Stimulated activated CD4-positive, alpha-beta T cell treated with anti-CD3 and anti-CD28 coated beads, Interleukin-1b, Interleukin-23, amount 100 ng/mL, for 24 hours (primary cell): Measurements from ENCODE around the gene FLNB.
A peak's percentile ranks its signal among the peaks of the same experiment; 100 is the strongest.

Source experiments
- DNase-seq, 4 experiments: peaks; one replicate each; pipeline ENCODE4 v3.0.0-alpha.2; 2020; ENCODE audit warnings: low read depth in 4 of 4, low spot score in 1 of 4

Gene FLNB

GRCh38 chr3:58177747-58178527, 169.7 kb downstream of the FLNB start:
- DNase-seq = peak; percentile 86 to 92 (median 86)

GRCh38 chr3:58178528-58179234, 170.5 kb downstream of the FLNB start:
- DNase-seq = no peak

DNA sequence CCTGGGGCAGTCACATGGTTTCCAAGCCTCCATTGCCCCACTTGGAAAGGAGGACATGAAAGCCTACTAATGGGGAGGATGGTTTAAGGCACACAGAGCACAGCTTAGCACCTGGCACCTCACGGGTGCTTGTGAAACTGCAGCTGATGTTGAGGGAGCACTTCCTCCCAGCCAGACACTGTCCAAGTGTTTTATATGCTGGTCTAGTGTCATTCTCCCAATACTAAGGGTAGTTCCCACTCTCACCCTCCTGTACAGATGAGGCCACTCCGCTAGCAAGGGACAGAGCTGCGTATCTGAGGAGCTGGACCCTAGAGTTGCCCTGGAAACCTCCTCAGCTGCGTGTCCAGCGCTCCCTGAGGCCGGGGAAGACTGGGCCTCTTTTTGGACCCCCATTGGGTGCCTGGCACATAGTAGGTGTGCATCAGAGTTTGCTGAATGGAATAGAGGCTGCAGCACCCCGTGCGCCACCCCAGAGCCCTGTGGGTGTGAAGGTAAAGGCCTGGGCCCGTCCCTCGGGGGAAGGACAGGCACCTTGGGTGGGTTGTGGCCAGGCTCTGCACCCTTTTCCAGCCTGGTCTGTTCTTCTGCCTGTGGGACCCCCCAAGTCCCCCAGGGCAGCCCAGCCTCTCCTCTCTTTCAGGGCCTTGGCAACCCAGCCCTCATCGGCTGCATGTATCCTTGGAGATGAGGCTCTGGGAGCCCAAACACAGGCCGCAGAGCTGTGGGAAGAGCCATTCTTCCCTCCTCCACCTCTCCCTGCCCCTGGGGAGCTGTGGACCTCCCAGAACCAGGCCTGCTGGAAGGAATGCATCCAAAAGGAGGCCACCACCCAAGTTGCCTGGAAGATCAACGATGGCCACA, 171.2 kb downstream of the FLNB start:
- no peak for DNase-seq

GRCh38 chr3:58180099-58180880, 172.1 kb downstream of the FLNB start:
- no peak for DNase-seq

- no peak for DNase-seq
These were observed 172.8 kb downstream of the FLNB start for GRCh38 chr3:58180940-58181587.

DNA sequence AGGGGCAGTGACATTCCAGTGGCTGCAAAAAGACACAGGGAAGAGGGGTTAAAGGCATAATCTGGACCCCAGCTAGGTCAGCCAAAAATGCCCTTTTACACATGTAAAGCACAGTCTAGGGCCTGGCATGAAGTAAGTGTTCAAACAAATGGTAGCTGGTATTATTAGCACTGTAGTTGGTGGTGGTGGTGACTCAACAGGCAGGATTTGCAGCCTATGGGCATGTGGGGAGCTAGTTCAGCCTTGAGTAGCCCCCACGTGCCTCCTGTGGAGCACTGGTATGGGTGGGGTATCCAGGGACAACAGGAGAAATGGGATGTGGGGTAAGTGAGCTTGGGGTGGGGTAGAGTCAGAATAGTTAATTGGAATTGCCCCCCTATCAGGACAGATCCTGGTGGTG, 175.0 kb downstream of the FLNB start:
- no peak for DNase-seq

GRCh38 chr3:58183891-58184290, 175.7 kb downstream of the FLNB start:
- no peak for DNase-seq

DNA sequence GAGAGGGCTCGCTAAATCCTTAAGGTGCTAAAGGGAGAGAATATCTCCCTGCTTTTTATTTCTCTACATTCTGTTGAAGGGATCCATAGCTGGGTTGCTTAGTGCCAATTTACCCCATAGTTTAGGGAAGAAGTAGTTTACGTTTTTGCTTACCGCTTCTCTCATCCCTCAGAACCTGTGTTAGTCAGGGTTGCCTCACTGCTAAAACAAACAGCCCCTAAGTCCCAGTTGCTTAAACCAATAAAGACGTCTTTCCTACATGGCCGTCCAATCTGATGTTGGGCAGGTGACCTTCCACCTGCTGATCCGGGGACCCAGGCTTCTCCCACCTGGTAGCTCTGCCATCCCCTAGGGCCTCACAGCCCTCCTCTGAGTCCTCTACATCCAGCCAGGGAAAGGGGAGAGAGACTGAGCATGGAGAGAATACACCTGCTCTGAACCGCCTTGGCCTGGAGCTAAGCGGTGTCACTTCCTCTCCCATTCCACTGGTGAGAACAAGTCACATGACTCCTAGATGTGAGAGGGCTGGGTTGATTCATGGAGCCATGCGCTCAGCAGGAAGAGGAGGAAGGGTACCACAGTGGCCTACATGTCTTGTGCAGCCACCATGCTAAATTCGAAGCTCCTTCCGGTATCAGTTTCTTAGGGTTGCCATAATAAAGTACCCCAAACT, 176.2 kb downstream of the FLNB start:
- DNase-seq = no peak

GRCh38 chr3:58184982-58185360, 176.7 kb downstream of the FLNB start:
- DNase-seq = no peak

- no peak for DNase-seq
These were observed 179.9 kb downstream of the FLNB start for GRCh38 chr3:58188173-58188564.

- no peak for DNase-seq
These were observed 180.8 kb downstream of the FLNB start for GRCh38 chr3:58188921-58189451.

DNA sequence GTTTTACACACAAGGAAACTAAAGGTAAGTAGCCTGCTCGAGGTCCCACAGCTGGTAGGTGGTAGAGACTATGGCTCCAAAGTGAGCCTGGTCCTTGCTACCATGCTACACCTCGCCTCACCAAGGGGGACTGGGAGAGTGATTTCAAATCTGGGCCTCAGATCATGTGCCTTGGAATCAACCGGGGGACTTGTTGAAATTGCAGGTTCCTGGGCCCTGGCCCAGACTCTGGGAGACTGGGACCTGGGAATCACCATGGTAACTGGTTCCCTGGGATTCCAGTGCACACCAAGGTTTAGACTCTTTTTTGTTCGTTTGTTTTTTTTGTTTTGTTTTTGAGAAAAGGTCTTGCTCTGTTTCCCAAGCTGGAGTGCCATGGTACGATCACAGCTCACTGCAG, 181.5 kb downstream of the FLNB start:
- DNase-seq = no peak

GRCh38 chr3:58190291-58190690, 182.1 kb downstream of the FLNB start:
- DNase-seq = no peak

- DNase-seq = no peak
These were observed 182.7 kb downstream of the FLNB start for GRCh38 chr3:58190882-58191281.

GRCh38 chr3:58191361-58191991, 183.3 kb downstream of the FLNB start:
- no peak for DNase-seq

DNA sequence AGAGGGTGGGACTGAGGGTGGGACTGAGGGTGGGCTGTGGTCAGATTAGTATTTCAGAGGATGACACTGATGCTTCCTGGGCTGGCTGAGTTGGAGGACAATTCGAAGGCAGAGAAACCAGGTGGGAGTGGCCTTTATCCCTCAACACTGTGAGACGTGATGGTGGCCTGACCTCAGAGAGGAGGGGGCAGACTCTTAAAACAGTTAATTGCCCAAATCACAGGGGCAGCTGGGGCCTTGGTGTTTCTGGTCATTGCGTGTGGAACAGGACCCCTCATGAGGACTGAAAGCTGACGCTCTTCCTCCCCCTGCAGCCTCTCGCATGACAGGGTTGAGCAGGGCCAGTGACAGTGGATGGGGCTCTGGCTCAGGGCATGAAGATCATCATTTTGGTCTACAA, 183.8 kb downstream of the FLNB start:
- DNase-seq = no peak

- no peak for DNase-seq
These were observed 185.6 kb downstream of the FLNB start for GRCh38 chr3:58193682-58194407.

DNA sequence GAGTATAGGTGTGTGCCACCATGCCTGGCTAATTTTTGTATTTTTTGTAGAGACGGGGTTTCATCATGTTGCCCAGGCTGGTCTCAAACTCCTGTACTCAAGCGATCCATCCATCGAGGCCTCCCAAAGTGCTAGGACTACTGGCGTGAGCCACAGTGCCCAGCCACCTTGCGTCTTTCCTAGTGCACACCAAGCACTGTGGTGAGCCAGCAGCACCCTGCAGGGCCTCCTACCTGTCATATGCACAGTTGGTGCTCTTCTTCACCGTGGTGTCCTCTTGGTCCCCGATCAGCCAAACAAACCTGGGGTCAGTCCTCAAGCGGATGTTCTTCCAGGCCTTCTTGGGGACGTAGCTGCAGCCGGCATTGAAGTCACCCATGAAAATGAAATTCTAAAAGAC, 189.4 kb downstream of the FLNB start:
- DNase-seq = no peak

DNA sequence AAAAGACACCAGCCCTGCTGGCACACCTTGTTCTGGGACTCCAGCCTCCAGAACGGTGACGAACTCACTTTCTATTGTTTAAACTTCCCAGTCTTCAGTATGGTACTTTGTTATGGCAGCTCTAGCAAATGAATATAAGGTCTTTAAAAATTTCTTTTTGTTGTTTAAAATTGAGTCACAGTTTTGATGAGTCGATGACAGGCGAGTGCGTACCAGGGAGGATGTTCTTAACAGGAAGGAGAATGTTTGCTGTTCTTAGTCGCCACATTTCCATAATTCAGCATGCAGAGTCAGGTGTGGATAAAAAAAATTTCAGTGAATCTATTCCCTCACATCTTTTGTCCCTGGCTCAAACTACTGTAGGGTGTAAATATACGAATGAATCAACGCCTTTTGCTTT, 190.1 kb downstream of the FLNB start:
- no peak for DNase-seq
